SH-SY5Y (cell line): ENCODE results near the gene IER2.

Experiments
- GATA2 ChIP-seq: IDR thresholded peaks from 2 replicates; pipeline ENCODE4 v1.6.1; 2011; ENCODE audit warnings: mild to moderate bottlenecking, low read depth, low read length
- GATA3 ChIP-seq: IDR thresholded peaks from 2 replicates; pipeline ENCODE4 v1.6.1; 2011; ENCODE audit warnings: low read depth, mild to moderate bottlenecking, low read length, moderate library complexity

DNA sequence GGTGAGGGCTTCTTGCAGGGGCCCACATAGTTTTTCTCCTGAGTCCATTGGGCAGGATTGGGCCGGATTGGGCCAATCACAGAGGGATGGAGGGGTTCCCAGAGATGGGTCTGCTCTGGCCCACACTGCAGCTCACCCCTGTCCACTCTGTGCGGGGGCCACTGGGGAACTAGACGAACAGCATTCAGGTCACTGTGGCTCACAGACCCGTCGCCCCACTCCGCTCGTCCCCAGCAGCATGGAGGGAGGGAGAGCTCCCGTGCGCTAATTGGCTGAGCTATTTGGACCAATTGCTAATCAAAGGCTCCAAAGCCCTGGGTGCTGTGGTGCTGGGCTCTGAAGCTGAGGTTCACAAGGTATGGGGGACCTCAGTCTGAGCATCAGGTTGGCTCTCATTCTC, 20.8 kb upstream of the IER2 start:
- TF ChIP-seq GATA3 (no peak), GATA2 (no peak)
